Hepatocyte (in vitro differentiated cells): ENCODE measurements around the gene ZC3H13. TPM values are rescaled to one million over a fixed set of nuclear protein-coding genes. Genes with fewer than 3 reads are reported as not detected.

Source experiments
- DNase-seq: peaks from one replicate; pipeline ENCODE4 v3.0.0-alpha.2; 2016; ENCODE audit warnings: low spot score
- H2AFZ ChIP-seq: fragments of 200-600 bp; sonication (generic); 2 replicates; pipeline ENCODE4 v1.6.0; 2016; ENCODE audit warnings: antibody characterized with exemption, mild to moderate bottlenecking
- H3K27ac ChIP-seq: fragments of 200-600 bp; sonication (generic); 2 replicates; pipeline ENCODE4 v1.5.1; 2016; ENCODE audit warnings: mild to moderate bottlenecking
- H3K27me3 ChIP-seq: fragments of 200-600 bp; sonication (generic); 2 replicates; pipeline ENCODE4 v1.6.1; 2016
- H3K36me3 ChIP-seq: fragments of 200-600 bp; sonication (generic); replicated peaks from 2 replicates; pipeline ENCODE4 v1.5.1; 2016; ENCODE audit warnings: low read depth; ENCODE audit not compliant: insufficient read depth
- H3K4me1 ChIP-seq: fragments of 200-600 bp; sonication (generic); 2 replicates; pipeline ENCODE4 v1.5.1; 2016; ENCODE audit warnings: mild to moderate bottlenecking, moderate library complexity; ENCODE audit not compliant: insufficient read depth
- H3K4me2 ChIP-seq: fragments of 200-600 bp; sonication (generic); 2 replicates; pipeline ENCODE4 v1.6.0; 2016
- H3K4me3 ChIP-seq: fragments of 200-600 bp; sonication (generic); 2 replicates; pipeline ENCODE4 v1.5.1; 2016; ENCODE audit warnings: mild to moderate bottlenecking
- H3K79me2 ChIP-seq: fragments of 200-600 bp; sonication (generic); 2 replicates; pipeline ENCODE4 v1.6.0; 2017; ENCODE audit warnings: mild to moderate bottlenecking
- H3K9me2 ChIP-seq: fragments of 200-600 bp; sonication (generic); replicated peaks from 2 replicates; pipeline ENCODE4 v1.6.0; 2017; ENCODE audit warnings: mild to moderate bottlenecking; ENCODE audit not compliant: insufficient read depth
- H3K9me3 ChIP-seq: fragments of 200-600 bp; sonication (generic); 2 replicates; pipeline ENCODE4 v1.5.1; 2016; ENCODE audit warnings: low read depth, mild to moderate bottlenecking
- H4K20me1 ChIP-seq: fragments of 200-600 bp; sonication (generic); 2 replicates; pipeline ENCODE4 v1.6.0; 2016; ENCODE audit warnings: mild to moderate bottlenecking; ENCODE audit not compliant: insufficient read depth, poor library complexity, severe bottlenecking
- EZH2 ChIP-seq: fragments of 200-600 bp; sonication (generic); IDR thresholded peaks from 2 replicates; pipeline ENCODE4 v1.6.1; 2016; ENCODE audit warnings: antibody characterized with exemption, mild to moderate bottlenecking, borderline replicate concordance
- EZH2phosphoT487 ChIP-seq: fragments of 200-600 bp; sonication (generic); IDR thresholded peaks from one replicate; pipeline ENCODE4 v1.6.1; 2018; ENCODE audit warnings: antibody characterized with exemption, mild to moderate bottlenecking, low read depth, moderate library complexity; ENCODE audit not compliant: unreplicated experiment, severe bottlenecking
- WGBS: methylation state at CpG from one replicate; pipeline ENCODE4 v1.1.6; 2016; ENCODE audit warnings: low lambda C conversion rate; ENCODE audit errors: missing lambda C conversion rate; 5-methylcytosine and 5-hydroxymethylcytosine counted together
- polyA plus RNA-seq: library from polyadenylated mRNA; unstranded; fragments of >200 nt; fragmentation: Nextera tagmentation; extraction: Ambion mirVana; gene quantifications from 2 replicates; pipeline ENCODE4 v1.2.1, GENCODE V29; 2016
- total RNA-seq: library from RNA; depleted of rRNA; stranded (reverse); fragments of >200 nt; gene quantifications from 2 replicates; pipeline ENCODE4 v1.2.3, GENCODE V29; 2014
- TF ChIP-seq, protein P1 (sequence below): fragments of 200-600 bp; sonication (generic); IDR thresholded peaks from 2 replicates; pipeline ENCODE4 v1.5.1; 2016; ENCODE audit warnings: antibody characterized with exemption, mild to moderate bottlenecking; ENCODE audit not compliant: poor library complexity

ZC3H13 gene
- total and polyA plus RNA-seq, 2 experiments from 2014 or later, result 15.2 to 45.2 TPM

DNA sequence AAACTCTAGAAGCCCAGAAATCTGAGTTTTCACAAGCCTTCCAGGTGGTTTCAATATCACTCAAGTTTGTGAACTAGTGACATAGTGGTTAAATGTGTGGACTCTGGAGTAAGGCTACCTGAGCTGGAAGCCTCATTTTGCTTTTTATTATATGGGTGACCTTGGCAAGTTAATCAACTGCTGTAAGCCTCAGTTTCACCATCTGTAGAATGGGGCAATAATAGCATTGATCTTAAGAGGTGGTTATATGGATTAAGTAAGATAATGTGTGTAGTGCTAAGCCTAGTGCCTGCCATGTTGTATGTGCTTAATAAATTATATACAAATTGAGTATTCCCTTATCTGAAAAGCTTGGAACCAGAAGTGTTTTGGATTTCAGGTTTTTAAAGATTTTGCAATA lies 135.5 kb downstream of the ZC3H13 start:
- Histone ChIP-seq H3K27ac (no peak overlapping the region), H3K4me3 (no peak overlapping the region), H3K4me2 (no peak overlapping the region), H3K4me1 (no peaks in the 10 kb centered on the region), H3K36me3 (no peaks in the 10 kb centered on the region), H3K79me2 (no peaks in the 10 kb centered on the region), H3K9me3 (no peaks in the 10 kb centered on the region), H2AFZ (no peak overlapping the region), H3K9me2 (no peaks in the 10 kb centered on the region), H3K27me3 (peaks cover 4% of the 10 kb centered on the region), H4K20me1 (no peaks in the 10 kb centered on the region)
- TF ChIP-seq, protein P1, sequence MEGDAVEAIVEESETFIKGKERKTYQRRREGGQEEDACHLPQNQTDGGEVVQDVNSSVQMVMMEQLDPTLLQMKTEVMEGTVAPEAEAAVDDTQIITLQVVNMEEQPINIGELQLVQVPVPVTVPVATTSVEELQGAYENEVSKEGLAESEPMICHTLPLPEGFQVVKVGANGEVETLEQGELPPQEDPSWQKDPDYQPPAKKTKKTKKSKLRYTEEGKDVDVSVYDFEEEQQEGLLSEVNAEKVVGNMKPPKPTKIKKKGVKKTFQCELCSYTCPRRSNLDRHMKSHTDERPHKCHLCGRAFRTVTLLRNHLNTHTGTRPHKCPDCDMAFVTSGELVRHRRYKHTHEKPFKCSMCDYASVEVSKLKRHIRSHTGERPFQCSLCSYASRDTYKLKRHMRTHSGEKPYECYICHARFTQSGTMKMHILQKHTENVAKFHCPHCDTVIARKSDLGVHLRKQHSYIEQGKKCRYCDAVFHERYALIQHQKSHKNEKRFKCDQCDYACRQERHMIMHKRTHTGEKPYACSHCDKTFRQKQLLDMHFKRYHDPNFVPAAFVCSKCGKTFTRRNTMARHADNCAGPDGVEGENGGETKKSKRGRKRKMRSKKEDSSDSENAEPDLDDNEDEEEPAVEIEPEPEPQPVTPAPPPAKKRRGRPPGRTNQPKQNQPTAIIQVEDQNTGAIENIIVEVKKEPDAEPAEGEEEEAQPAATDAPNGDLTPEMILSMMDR, result no peak
- TF ChIP-seq EZH2phosphoT487, result no peak
- DNase-seq, result no peak

DNA sequence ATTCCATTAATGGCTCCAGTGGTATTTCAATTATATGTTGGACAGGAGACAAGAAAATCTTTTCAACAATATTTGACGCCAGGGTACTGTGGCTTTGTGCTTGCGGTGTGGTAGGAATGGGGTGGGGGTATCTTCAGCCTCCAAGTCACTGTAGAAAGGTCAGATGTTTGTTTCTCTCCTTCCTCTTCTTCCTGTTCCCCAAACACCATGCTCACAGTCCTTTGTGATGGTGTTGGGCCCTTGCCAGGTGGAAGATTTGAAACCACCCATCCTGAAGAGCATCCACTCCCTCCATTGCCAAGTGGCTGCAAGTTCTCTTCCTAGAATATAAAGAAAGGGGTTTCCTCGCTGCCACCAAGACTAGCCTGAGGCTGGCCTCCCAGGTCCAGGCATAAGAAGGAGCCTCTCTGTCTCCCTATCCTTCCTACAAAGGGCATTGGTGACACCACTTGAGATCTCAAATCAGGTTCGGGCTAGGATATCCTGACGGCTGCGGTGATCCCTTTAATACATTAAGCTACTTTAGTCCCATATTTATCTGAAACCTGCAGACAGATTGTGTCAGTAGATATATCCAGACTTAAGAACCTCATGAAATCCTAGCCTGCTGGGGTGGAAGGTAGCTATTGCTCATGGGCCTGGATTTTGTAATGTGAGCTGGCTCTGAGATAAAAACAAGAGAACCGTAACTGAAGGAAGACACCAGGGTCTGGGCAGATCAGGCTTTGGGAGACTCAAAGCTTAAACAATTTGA lies 136.7 kb downstream of the ZC3H13 start:
- 74% methylated on average over 7 of the region's 7 CpGs for WGBS
- no peak overlapping the region for H2AFZ ChIP-seq
- no peaks in the 10 kb centered on the region for H3K36me3 ChIP-seq
- no peak overlapping the region for H3K27ac ChIP-seq
- H3K9me3 ChIP-seq, result no peaks in the 10 kb centered on the region
- H3K4me3 ChIP-seq, result no peak overlapping the region
- H3K9me2 ChIP-seq, result no peaks in the 10 kb centered on the region
- H3K79me2 ChIP-seq, result no peaks in the 10 kb centered on the region
- H4K20me1 ChIP-seq, result no peaks in the 10 kb centered on the region
- H3K27me3 ChIP-seq, result no peaks in the 10 kb centered on the region
- no peaks in the 10 kb centered on the region for H3K4me1 ChIP-seq
- no peak overlapping the region for H3K4me2 ChIP-seq
- no peak for DNase-seq
- TF ChIP-seq EZH2 (no peak), EZH2phosphoT487 (no peak)
- TF ChIP-seq, protein P1, result no peak

DNA sequence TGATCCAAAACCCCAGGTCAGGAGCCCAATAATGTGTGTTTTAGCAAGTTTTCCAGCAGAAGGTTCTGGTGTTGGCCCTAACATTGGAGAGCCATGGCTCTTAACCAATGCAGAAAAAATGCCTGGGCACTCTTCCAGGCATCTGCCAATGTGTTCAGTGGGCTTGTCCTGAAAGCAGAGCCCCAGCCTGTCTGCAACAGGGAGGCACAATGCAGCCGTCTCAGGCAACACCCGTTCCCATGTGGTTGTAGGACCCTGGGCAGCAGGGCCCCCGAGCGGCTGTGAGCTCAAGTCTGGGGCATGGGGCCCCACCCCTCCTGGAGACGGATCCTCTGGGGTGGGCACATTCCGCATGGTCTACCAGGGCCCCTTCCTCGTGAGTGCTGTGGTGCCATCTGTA lies 142.9 kb downstream of the ZC3H13 start:
- Histone ChIP-seq H3K9me2 (no peaks in the 10 kb centered on the region), H2AFZ (no peak overlapping the region), H3K79me2 (no peaks in the 10 kb centered on the region), H4K20me1 (no peaks in the 10 kb centered on the region), H3K27ac (no peak overlapping the region), H3K36me3 (no peaks in the 10 kb centered on the region), H3K4me3 (no peak overlapping the region), H3K4me2 (no peak overlapping the region), H3K4me1 (no peaks in the 10 kb centered on the region), H3K9me3 (no peaks in the 10 kb centered on the region), H3K27me3 (peaks cover 3% of the 10 kb centered on the region)
- TF ChIP-seq EZH2 (no peak), EZH2phosphoT487 (no peak)
- TF ChIP-seq, protein P1, result no peak
- DNase-seq, result no peak
- WGBS, result 90% methylated on average over 6 of the region's 7 CpGs
